Mesothelial cell of epicardium (in vitro differentiated cells): ENCODE measurements around the gene SLC9A3. TPM values are rescaled to one million over a fixed set of nuclear protein-coding genes. Genes with fewer than 3 reads are reported as not detected.

Source experiments
- DNase-seq, 2 experiments: peaks; one replicate each; pipeline ENCODE4 v3.0.0; 2021; ENCODE audit warnings: low spot score in 2 of 2; ENCODE audit not compliant: unreplicated experiment in 2 of 2
- H3K27ac Mint-ChIP-seq: 2 replicates; pipeline ENCODE4 v1.8.0; 2021; ENCODE audit warnings: mixed read lengths
- H3K27me3 Mint-ChIP-seq: 2 replicates; pipeline ENCODE4 v1.8.0; 2021; ENCODE audit warnings: low read depth, mixed read lengths
- H3K36me3 Mint-ChIP-seq: 2 replicates; pipeline ENCODE4 v1.8.0; 2021; ENCODE audit warnings: mixed read lengths
- H3K4me1 Mint-ChIP-seq: 2 replicates; pipeline ENCODE4 v1.8.0; 2021; ENCODE audit warnings: mixed read lengths
- H3K4me3 Mint-ChIP-seq: 2 replicates; pipeline ENCODE4 v1.8.0; 2021; ENCODE audit warnings: mild to moderate bottlenecking, moderate library complexity, mixed read lengths
- H3K9me3 Mint-ChIP-seq: 2 replicates; pipeline ENCODE4 v1.8.0; 2021; ENCODE audit warnings: mixed read lengths
- CTCF ChIP-seq: fragments of 200-600 bp; sonication (generic); IDR thresholded peaks from one replicate; pipeline ENCODE4 v1.5.0; 2021; ENCODE audit warnings: antibody characterized with exemption; ENCODE audit not compliant: unreplicated experiment
- total RNA-seq: library from RNA; stranded (reverse); gene quantifications from 3 replicates; pipeline ENCODE4 v1.2.1, GENCODE V29; 2021

Gene SLC9A3
- total RNA-seq, 1 donor from 2014 or later = 2.3 TPM

GRCh38 chr5:540906-541538 is 16.8 kb upstream of the SLC9A3 start:
- Mint-ChIP-seq H3K27me3 (peaks cover 23% of the 10 kb centered on the region), H3K9me3 (no peaks in the 10 kb centered on the region), H3K4me3 (no peak overlapping the region), H3K36me3 (no peaks in the 10 kb centered on the region), H3K4me1 (no peaks in the 10 kb centered on the region), H3K27ac (no peak overlapping the region)
- TF ChIP-seq CTCF = no peak
- DNase-seq = no peak

- Mint-ChIP-seq H3K36me3 (no peaks in the 10 kb centered on the region), H3K27ac (no peak overlapping the region), H3K4me3 (no peak overlapping the region), H3K27me3 (peaks cover 25% of the 10 kb centered on the region), H3K9me3 (no peaks in the 10 kb centered on the region), H3K4me1 (no peaks in the 10 kb centered on the region)
- DNase-seq = no peak
- no peak for TF ChIP-seq CTCF
Observed at GRCh38 chr5:540071-540905, 16.0 kb upstream of the SLC9A3 start.

DNA sequence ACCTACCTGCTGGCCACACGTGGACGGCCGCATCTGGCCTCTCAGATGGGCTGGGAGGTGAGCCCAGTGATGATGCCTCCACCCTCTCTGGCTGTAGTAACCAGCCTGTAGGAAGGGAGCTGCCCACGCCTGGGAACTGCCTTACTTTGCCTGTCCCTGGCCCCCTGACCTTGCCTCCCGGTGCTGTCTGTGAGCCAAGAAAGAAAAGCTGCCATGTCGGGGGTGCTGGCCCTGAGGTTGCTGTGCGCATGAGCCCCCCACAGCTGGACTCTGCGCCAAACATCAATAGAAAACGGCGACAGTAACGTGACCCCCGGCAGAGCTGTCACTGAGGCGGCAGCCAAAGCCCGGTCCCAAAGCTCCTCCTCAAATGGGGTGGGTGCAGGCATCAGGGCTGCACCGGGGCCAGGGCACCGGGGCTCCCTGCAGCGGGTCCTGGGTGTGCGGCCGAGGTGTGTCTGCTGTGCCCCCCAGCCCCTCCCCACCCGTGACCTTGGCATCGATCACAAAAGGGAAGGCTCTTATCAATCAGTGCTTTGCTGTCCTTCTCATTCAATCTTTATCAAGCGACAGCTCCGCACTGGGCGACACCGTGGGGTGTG is 15.3 kb upstream of the SLC9A3 start:
- Mint-ChIP-seq H3K27ac (no peak overlapping the region), H3K36me3 (no peaks in the 10 kb centered on the region), H3K4me3 (no peak overlapping the region), H3K4me1 (no peaks in the 10 kb centered on the region), H3K9me3 (no peaks in the 10 kb centered on the region), H3K27me3 (peaks cover 25% of the 10 kb centered on the region)
- DNase-seq = no peak
- no peak for TF ChIP-seq CTCF

GRCh38 chr5:538801-539468 is 14.7 kb upstream of the SLC9A3 start:
- H3K9me3 Mint-ChIP-seq = no peaks in the 10 kb centered on the region
- H3K4me3 Mint-ChIP-seq = no peak overlapping the region
- no peak for DNase-seq
- no peaks in the 10 kb centered on the region for H3K4me1 Mint-ChIP-seq
- TF ChIP-seq CTCF = no peak
- H3K27me3 Mint-ChIP-seq = peaks cover 26% of the 10 kb centered on the region
- H3K27ac Mint-ChIP-seq = no peak overlapping the region
- no peaks in the 10 kb centered on the region for H3K36me3 Mint-ChIP-seq

DNA sequence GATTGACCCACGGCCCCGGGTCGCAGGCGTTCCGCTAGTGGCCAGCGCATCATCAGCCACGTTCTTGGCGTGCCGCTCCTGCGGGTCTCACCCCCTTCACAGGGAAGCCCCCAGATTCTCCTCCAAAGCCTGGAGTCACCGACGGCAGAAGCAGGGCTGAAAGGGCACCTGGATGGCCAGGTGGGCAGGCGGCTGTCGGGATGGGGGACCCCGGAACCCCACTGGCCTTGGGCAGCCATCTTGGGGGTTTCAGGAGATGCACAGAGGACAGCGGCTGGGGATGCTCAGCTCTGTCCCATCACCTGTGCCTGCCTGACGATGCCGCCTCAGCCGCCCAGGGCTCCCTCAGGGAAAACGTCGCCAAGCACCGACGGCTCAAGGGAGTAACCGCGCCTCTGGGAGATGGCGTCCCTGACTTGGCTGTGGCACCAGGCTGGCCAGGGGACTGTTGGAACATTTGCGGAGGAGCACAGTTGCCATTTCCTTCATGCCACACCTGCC is 14.1 kb upstream of the SLC9A3 start:
- Mint-ChIP-seq H3K36me3 (no peaks in the 10 kb centered on the region), H3K4me3 (no peak overlapping the region), H3K27me3 (peaks cover 26% of the 10 kb centered on the region), H3K4me1 (no peaks in the 10 kb centered on the region), H3K27ac (no peak overlapping the region), H3K9me3 (no peaks in the 10 kb centered on the region)
- no peak for DNase-seq
- TF ChIP-seq CTCF = no peak
